ENCODE data around the gene DNAAF5.

DNAAF5 gene

GRCh38 chr7:691361-692045 lies 35.0 kb upstream of the DNAAF5 start:
- no peak overlapping the region for H3K9ac ChIP-seq (ENCODE audit: low read length in 5 of 5)
- peaks cover 5 to 24% (median 21%) of the 10 kb centered on the region in 5 donors for H3K9me3 ChIP-seq (ENCODE audit: control insufficient read depth in 5 of 5, low read length in 5 of 5)
- peaks cover 0 to 2% (median under 1%) of the 10 kb centered on the region in 5 donors for H3K4me1 ChIP-seq (ENCODE audit: control insufficient read depth in 5 of 5, insufficient read depth in 5 of 5, low read length in 5 of 5)
- H3K27ac ChIP-seq (ENCODE audit: low read depth, low read length), result no peak overlapping the region
- H3K36me3 ChIP-seq (ENCODE audit: control insufficient read depth in 5 of 5, insufficient read depth in 5 of 5, low read length in 5 of 5), result peaks cover 0 to 3% (median 0%) of the 10 kb centered on the region in 5 donors
- no peak overlapping the region for H3K4me3 ChIP-seq (ENCODE audit: low read depth in 1 of 5, low read length in 5 of 5)
- H3K27me3 ChIP-seq (ENCODE audit: control insufficient read depth in 5 of 5, insufficient read depth in 4 of 5, low read length in 5 of 5), result no peaks in the 10 kb centered on the region

- H3K36me3 ChIP-seq (ENCODE audit: control insufficient read depth in 5 of 5, insufficient read depth in 5 of 5, low read length in 5 of 5), result peaks cover 0 to 3% (median 0%) of the 10 kb centered on the region in 5 donors
Measured at GRCh38 chr7:693280-693679, 33.2 kb upstream of the DNAAF5 start.

GRCh38 chr7:696426-696811 lies 30.1 kb upstream of the DNAAF5 start:
- Histone ChIP-seq H3K9ac (ENCODE audit: low read length in 5 of 5) (no peak overlapping the region), H3K36me3 (ENCODE audit: control insufficient read depth in 5 of 5, insufficient read depth in 5 of 5, low read length in 5 of 5) (peaks cover 0 to 3% (median 0%) of the 10 kb centered on the region in 5 donors), H3K4me1 (ENCODE audit: control insufficient read depth in 5 of 5, insufficient read depth in 5 of 5, low read length in 5 of 5) (peaks cover 0 to 31% (median 3%) of the 10 kb centered on the region in 5 donors), H3K9me3 (ENCODE audit: control insufficient read depth in 5 of 5, low read length in 5 of 5) (peaks cover 0 to 4% (median 0%) of the 10 kb centered on the region in 5 donors), H3K27ac (ENCODE audit: low read depth, low read length) (no peak overlapping the region), H3K4me3 (ENCODE audit: low read depth in 1 of 5, low read length in 5 of 5) (no peak overlapping the region), H3K27me3 (ENCODE audit: control insufficient read depth in 5 of 5, insufficient read depth in 4 of 5, low read length in 5 of 5) (no peaks in the 10 kb centered on the region)

More at GRCh38 chr7:693280-693679, 33.2 kb upstream of the DNAAF5 start:
- no peak overlapping the region for H3K27ac ChIP-seq (ENCODE audit: low read depth, low read length)
- H3K9me3 ChIP-seq (ENCODE audit: control insufficient read depth in 5 of 5, low read length in 5 of 5), result peaks cover 5 to 10% (median 6%) of the 10 kb centered on the region in 5 donors
- H3K27me3 ChIP-seq (ENCODE audit: control insufficient read depth in 5 of 5, insufficient read depth in 4 of 5, low read length in 5 of 5), result no peaks in the 10 kb centered on the region
- H3K4me1 ChIP-seq (ENCODE audit: control insufficient read depth in 5 of 5, insufficient read depth in 5 of 5, low read length in 5 of 5), result peaks cover 0 to 14% (median 3%) of the 10 kb centered on the region in 5 donors
- H3K9ac ChIP-seq (ENCODE audit: low read length in 5 of 5), result no peak overlapping the region
- H3K4me3 ChIP-seq (ENCODE audit: low read depth in 1 of 5, low read length in 5 of 5), result no peak overlapping the region

- Histone ChIP-seq H3K9ac (ENCODE audit: low read length in 5 of 5) (no peak overlapping the region), H3K4me1 (ENCODE audit: control insufficient read depth in 5 of 5, insufficient read depth in 5 of 5, low read length in 5 of 5) (peaks cover 0 to 31% (median 3%) of the 10 kb centered on the region in 5 donors), H3K4me3 (ENCODE audit: low read depth in 1 of 5, low read length in 5 of 5) (no peak overlapping the region), H3K27ac (ENCODE audit: low read depth, low read length) (no peak overlapping the region), H3K27me3 (ENCODE audit: control insufficient read depth in 5 of 5, insufficient read depth in 4 of 5, low read length in 5 of 5) (no peaks in the 10 kb centered on the region), H3K36me3 (ENCODE audit: control insufficient read depth in 5 of 5, insufficient read depth in 5 of 5, low read length in 5 of 5) (peaks cover 0 to 3% (median 0%) of the 10 kb centered on the region in 5 donors), H3K9me3 (ENCODE audit: control insufficient read depth in 5 of 5, low read length in 5 of 5) (peaks cover 0 to 4% (median 0%) of the 10 kb centered on the region in 5 donors)
Measured at GRCh38 chr7:696812-697551, 29.5 kb upstream of the DNAAF5 start.

- no peak overlapping the region for H3K9ac ChIP-seq (ENCODE audit: low read length in 5 of 5)
- H3K4me1 ChIP-seq (ENCODE audit: control insufficient read depth in 5 of 5, insufficient read depth in 5 of 5, low read length in 5 of 5), result peaks cover 0 to 31% (median 3%) of the 10 kb centered on the region in 5 donors
- no peak overlapping the region for H3K27ac ChIP-seq (ENCODE audit: low read depth, low read length)
Measured at GRCh38 chr7:698515-699475, 27.7 kb upstream of the DNAAF5 start.

GRCh38 chr7:699476-700170 lies 26.9 kb upstream of the DNAAF5 start:
- Histone ChIP-seq H3K9ac (ENCODE audit: low read length in 5 of 5) (no peak overlapping the region), H3K36me3 (ENCODE audit: control insufficient read depth in 5 of 5, insufficient read depth in 5 of 5, low read length in 5 of 5) (no peaks in the 10 kb centered on the region), H3K4me1 (ENCODE audit: control insufficient read depth in 5 of 5, insufficient read depth in 5 of 5, low read length in 5 of 5) (peaks cover 0 to 31% (median 3%) of the 10 kb centered on the region in 5 donors), H3K27ac (ENCODE audit: low read depth, low read length) (no peak overlapping the region), H3K4me3 (ENCODE audit: low read depth in 1 of 5, low read length in 5 of 5) (peak overlapping the region in 3 of 5 donors; percentile 8 to 40 (median 24)), H3K27me3 (ENCODE audit: control insufficient read depth in 5 of 5, insufficient read depth in 4 of 5, low read length in 5 of 5) (no peaks in the 10 kb centered on the region), H3K9me3 (ENCODE audit: control insufficient read depth in 5 of 5, low read length in 5 of 5) (peaks cover 0 to 7% (median 3%) of the 10 kb centered on the region in 5 donors)

More at GRCh38 chr7:698515-699475, 27.7 kb upstream of the DNAAF5 start:
- Histone ChIP-seq H3K36me3 (ENCODE audit: control insufficient read depth in 5 of 5, insufficient read depth in 5 of 5, low read length in 5 of 5) (no peaks in the 10 kb centered on the region), H3K9me3 (ENCODE audit: control insufficient read depth in 5 of 5, low read length in 5 of 5) (peaks cover 0 to 7% (median 3%) of the 10 kb centered on the region in 5 donors), H3K4me3 (ENCODE audit: low read depth in 1 of 5, low read length in 5 of 5) (peak overlapping the region in 3 of 5 donors; percentile 8 to 40 (median 24)), H3K27me3 (ENCODE audit: control insufficient read depth in 5 of 5, insufficient read depth in 4 of 5, low read length in 5 of 5) (no peaks in the 10 kb centered on the region)

GRCh38 chr7:701086-701671 lies 25.3 kb upstream of the DNAAF5 start:
- Histone ChIP-seq H3K9me3 (ENCODE audit: control insufficient read depth in 5 of 5, low read length in 5 of 5) (peaks cover 0 to 7% (median 3%) of the 10 kb centered on the region in 5 donors), H3K27ac (ENCODE audit: low read depth, low read length) (no peak overlapping the region), H3K36me3 (ENCODE audit: control insufficient read depth in 5 of 5, insufficient read depth in 5 of 5, low read length in 5 of 5) (no peaks in the 10 kb centered on the region), H3K9ac (ENCODE audit: low read length in 5 of 5) (no peak overlapping the region), H3K4me1 (ENCODE audit: control insufficient read depth in 5 of 5, insufficient read depth in 5 of 5, low read length in 5 of 5) (peaks cover 0 to 31% (median 3%) of the 10 kb centered on the region in 5 donors), H3K27me3 (ENCODE audit: control insufficient read depth in 5 of 5, insufficient read depth in 4 of 5, low read length in 5 of 5) (no peaks in the 10 kb centered on the region), H3K4me3 (ENCODE audit: low read depth in 1 of 5, low read length in 5 of 5) (no peak overlapping the region)

- Histone ChIP-seq H3K36me3 (ENCODE audit: control insufficient read depth in 5 of 5, insufficient read depth in 5 of 5, low read length in 5 of 5) (no peaks in the 10 kb centered on the region), H3K9ac (ENCODE audit: low read length in 5 of 5) (no peak overlapping the region), H3K4me3 (ENCODE audit: low read depth in 1 of 5, low read length in 5 of 5) (no peak overlapping the region), H3K9me3 (ENCODE audit: control insufficient read depth in 5 of 5, low read length in 5 of 5) (peaks cover 0 to 7% (median 3%) of the 10 kb centered on the region in 5 donors), H3K4me1 (ENCODE audit: control insufficient read depth in 5 of 5, insufficient read depth in 5 of 5, low read length in 5 of 5) (peaks cover 0 to 19% (median 3%) of the 10 kb centered on the region in 5 donors), H3K27ac (ENCODE audit: low read depth, low read length) (no peak overlapping the region), H3K27me3 (ENCODE audit: control insufficient read depth in 5 of 5, insufficient read depth in 4 of 5, low read length in 5 of 5) (no peaks in the 10 kb centered on the region)
Measured at GRCh38 chr7:703049-703448, 23.4 kb upstream of the DNAAF5 start.

- H3K27ac ChIP-seq (ENCODE audit: low read depth, low read length), result no peak overlapping the region
- H3K4me3 ChIP-seq (ENCODE audit: low read depth in 1 of 5, low read length in 5 of 5), result no peak overlapping the region
- peaks cover 0 to 3% (median 0%) of the 10 kb centered on the region in 5 donors for H3K4me1 ChIP-seq (ENCODE audit: control insufficient read depth in 5 of 5, insufficient read depth in 5 of 5, low read length in 5 of 5)
- H3K27me3 ChIP-seq (ENCODE audit: control insufficient read depth in 5 of 5, insufficient read depth in 4 of 5, low read length in 5 of 5), result peaks cover 0 to 5% (median 4%) of the 10 kb centered on the region in 5 donors
- H3K9ac ChIP-seq (ENCODE audit: low read length in 5 of 5), result no peak overlapping the region
- peaks cover 0 to 7% (median 3%) of the 10 kb centered on the region in 5 donors for H3K9me3 ChIP-seq (ENCODE audit: control insufficient read depth in 5 of 5, low read length in 5 of 5)
- H3K36me3 ChIP-seq (ENCODE audit: control insufficient read depth in 5 of 5, insufficient read depth in 5 of 5, low read length in 5 of 5), result no peaks in the 10 kb centered on the region
Measured at GRCh38 chr7:706721-707120, 19.8 kb upstream of the DNAAF5 start.

All from subcutaneous abdominal adipose tissue (tissue), 5 donors.